ENCODE measurements around the gene CHCT1. TPM values are rescaled to one million over a fixed set of nuclear protein-coding genes. Genes with fewer than 3 reads are reported as not detected.

CHCT1 gene
- total RNA-seq, 4 donors from 2014 or later, result not detected

DNA sequence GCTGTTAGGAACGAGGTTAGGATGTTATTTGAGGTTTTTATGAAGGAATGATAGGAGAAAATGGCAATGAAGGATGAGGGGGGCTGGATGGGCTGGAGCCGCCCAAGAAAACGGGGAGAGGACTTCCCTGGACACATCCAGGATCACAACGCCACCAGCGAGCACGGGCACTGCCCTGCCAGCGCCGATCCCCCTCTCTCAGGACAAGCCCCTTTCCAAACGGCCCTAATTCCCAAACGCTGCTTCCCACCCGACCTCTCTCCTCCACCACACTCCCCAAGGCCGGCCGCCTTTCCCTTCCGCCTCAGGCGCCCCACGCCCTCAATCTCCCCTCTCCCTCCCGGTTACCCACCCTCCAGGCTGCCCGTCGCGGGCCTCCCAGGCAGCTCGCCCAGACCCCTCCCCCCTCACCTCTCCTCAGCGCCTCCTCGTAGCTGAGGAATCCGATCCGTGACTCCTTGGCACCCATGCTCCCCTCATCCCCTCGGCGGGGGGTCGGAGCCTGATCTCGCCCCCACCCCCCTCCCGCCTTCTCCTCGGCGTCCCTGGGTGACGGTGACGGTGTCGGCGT lies 30.7 kb upstream of the CHCT1 start:
- DNase-seq, result no peak
- H3K36me3 ChIP-seq, result no peaks in the 10 kb centered on the region
- TF ChIP-seq, protein P1, sequence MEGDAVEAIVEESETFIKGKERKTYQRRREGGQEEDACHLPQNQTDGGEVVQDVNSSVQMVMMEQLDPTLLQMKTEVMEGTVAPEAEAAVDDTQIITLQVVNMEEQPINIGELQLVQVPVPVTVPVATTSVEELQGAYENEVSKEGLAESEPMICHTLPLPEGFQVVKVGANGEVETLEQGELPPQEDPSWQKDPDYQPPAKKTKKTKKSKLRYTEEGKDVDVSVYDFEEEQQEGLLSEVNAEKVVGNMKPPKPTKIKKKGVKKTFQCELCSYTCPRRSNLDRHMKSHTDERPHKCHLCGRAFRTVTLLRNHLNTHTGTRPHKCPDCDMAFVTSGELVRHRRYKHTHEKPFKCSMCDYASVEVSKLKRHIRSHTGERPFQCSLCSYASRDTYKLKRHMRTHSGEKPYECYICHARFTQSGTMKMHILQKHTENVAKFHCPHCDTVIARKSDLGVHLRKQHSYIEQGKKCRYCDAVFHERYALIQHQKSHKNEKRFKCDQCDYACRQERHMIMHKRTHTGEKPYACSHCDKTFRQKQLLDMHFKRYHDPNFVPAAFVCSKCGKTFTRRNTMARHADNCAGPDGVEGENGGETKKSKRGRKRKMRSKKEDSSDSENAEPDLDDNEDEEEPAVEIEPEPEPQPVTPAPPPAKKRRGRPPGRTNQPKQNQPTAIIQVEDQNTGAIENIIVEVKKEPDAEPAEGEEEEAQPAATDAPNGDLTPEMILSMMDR (IDR thresholded peaks at IDR 0.05), result no peak
- no peak for TF ChIP-seq POLR2A (IDR thresholded peaks at IDR 0.05)
- intact Hi-C loops (cut with DNase I; ENCODE audit: low total_unique reads), result no loop called here
- no peaks in the 10 kb centered on the region for H3K27me3 ChIP-seq
- H3K9me3 ChIP-seq, result no peaks in the 10 kb centered on the region
- no peaks in the 10 kb centered on the region for H3K4me1 ChIP-seq
- peak overlapping the region; percentile 89 to 96 for H3K27ac ChIP-seq
- H3K4me3 ChIP-seq, result peak overlapping the region; percentile 88 to 93

DNA sequence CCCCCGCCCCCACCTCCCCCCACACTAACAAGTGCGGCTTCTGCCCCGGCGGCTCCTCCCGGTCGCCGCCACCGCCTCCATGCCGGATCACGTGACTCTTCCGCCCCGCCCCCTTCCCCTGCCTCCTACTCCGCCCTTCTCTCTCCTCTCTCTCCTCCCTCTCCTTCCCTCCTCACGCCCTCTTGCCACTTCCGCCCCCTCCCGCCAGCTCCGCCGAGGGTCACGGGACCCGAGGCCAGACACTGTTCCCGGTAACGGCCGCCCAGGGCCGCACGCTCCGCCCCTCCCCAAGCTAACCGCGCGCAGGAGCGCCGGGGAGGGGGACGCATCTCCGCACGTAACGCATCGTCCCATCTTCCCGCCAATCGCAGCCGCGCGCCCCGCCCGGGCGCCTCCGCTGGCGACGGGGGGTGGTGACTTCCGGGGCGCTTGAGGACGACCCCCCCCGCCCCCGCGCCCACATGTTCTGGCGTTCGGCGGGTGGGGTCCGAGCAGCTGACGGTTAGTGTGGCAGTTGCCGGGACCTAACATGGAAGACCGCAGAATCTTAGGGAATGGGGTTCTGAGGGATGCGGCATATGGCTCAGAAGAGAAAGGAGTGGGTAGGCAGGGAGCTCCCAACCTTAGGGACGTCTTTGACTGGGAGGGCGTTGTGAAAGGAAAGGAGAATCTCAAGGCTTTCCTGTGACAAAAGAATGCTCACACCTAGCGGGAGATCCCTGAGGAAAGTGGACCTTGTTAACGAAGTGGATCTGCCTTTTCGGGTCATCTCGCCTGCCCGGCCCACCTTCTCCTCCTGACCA lies 30.0 kb upstream of the CHCT1 start, which contains the start of gene USP32:
TSS of gene USP32 (minus strand) at position 92 of the 803 bp plus-strand sequence. CDS start 194 bp downstream, outside the sequence.
- peak; percentile 98 to 99 for DNase-seq
- Histone ChIP-seq H3K4me3 (peak within 1 kb of the TSS; percentile 88 to 93), H3K9me3 (no peaks in the 10 kb centered on the region), H3K36me3 (no peaks in the 10 kb centered on the region), H3K4me1 (no peaks in the 10 kb centered on the region), H3K27me3 (no peaks in the 10 kb centered on the region), H3K27ac (peak within 1 kb of the TSS; percentile 89 to 96)
- intact Hi-C loops (cut with DNase I; ENCODE audit: low total_unique reads), result no loop called here
- TF ChIP-seq, protein P1 (IDR thresholded peaks at IDR 0.05), result peak; percentile 4 to 51 (median 27)
- peak; percentile 53 to 59 for TF ChIP-seq POLR2A (IDR thresholded peaks at IDR 0.05)

DNA sequence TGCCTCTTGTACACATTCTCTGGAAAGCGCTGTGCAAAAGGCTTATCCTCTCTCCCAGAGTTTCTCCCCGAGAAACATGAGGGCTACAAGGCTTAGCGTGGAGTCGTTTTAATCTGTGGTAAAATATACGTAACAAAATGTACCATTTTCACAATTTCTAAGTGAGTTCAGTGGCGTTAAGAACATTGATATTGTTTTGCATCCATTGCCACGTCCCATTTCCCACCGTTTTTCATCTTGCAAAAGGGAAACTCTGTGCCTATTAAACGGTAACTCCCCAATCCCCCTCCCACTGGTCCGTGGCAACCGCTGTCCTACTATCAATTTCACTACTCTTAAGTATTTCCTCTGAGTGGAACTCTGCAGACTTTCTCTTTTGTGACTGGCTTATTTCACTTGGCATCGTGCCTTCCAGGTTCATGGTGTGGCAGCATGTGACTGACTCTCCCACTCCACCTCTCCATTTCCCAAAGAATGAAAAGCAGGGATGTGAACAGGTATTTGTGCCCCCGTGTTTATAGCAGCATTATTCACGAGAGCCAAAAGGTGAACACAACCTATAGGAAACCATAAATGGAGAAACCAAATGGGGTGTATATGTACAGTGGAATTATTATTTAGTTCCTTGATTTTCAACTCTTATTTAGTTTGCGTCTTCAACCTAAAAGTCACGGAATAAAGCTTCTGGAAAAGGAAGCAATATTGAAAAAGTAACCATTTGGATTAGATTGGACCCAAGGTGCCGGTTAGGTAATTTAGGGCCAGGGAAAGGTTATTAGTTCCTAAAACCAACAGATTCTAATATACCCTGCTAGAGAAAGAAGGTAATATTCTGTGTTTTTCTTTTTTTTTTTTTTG lies 29.2 kb upstream of the CHCT1 start:
- peak overlapping the region; percentile 88 to 93 for H3K4me3 ChIP-seq
- H3K4me1 ChIP-seq, result no peaks in the 10 kb centered on the region
- peak in 1 of 2 donors; percentile 31 for DNase-seq
- intact Hi-C loops (cut with DNase I; ENCODE audit: low total_unique reads), result no loop called here
- peak overlapping the region; percentile 89 to 96 for H3K27ac ChIP-seq
- TF ChIP-seq POLR2A (IDR thresholded peaks at IDR 0.05), result no peak
- TF ChIP-seq, protein P1 (IDR thresholded peaks at IDR 0.05), result no peak
- H3K27me3 ChIP-seq, result no peaks in the 10 kb centered on the region
- no peaks in the 10 kb centered on the region for H3K36me3 ChIP-seq
- H3K9me3 ChIP-seq, result no peaks in the 10 kb centered on the region

DNA sequence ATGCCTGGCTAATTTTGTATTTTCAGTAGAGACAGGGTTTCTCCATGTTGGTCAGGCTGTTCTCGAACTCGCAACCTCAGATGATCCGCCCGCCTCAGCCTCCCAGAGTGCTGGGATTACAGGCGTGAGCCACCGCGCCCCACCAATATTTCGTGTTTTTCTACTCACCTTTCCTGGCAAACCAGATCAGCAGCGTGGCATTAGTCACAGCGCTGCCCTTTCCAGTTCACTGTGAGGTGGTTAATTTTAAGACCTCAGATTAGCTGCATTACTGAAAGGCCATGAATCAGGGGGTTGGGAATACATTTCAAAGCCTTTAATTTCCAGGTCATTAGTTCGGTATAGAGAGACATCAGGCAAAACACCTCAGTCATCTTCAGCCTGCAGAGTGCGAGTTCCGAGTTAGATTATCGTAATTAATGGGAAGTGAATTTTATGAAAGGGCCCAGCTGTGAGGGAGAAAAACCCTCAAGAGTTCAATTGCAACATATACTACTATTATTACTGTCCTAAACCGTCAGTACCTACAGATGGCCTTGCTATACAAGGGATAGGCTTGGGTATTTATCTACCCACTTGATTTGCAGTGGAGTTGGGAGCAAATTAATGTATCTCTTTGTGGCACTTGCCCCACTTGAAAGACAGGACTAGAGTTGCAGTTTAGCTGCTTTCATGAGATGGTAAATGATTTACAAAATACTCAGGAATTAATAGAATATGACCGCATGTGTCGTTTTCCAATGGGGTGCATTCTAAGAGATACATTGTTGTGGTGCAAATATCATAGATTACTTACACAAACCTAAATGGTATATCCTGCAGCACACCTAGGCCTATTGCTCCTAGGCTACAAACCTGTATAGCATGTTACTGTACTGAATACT lies 28.2 kb upstream of the CHCT1 start:
- DNase-seq, result no peak
- H3K27ac ChIP-seq, result no peak overlapping the region
- H3K27me3 ChIP-seq, result no peaks in the 10 kb centered on the region
- no peak overlapping the region for H3K4me3 ChIP-seq
- TF ChIP-seq, protein P1 (IDR thresholded peaks at IDR 0.05), result no peak
- no peak for TF ChIP-seq POLR2A (IDR thresholded peaks at IDR 0.05)
- intact Hi-C loops (cut with DNase I; ENCODE audit: low total_unique reads), result no loop called here
- no peaks in the 10 kb centered on the region for H3K9me3 ChIP-seq
- no peaks in the 10 kb centered on the region for H3K36me3 ChIP-seq
- no peaks in the 10 kb centered on the region for H3K4me1 ChIP-seq
